PC-3 (cell line): ENCODE measurements around the gene MAP7D1.

Source experiments
- EZH2 ChIP-seq: fragments of 300-600 bp; sonication (generic); IDR thresholded peaks from one replicate; pipeline ENCODE4 v1.6.1; 2017; ENCODE audit warnings: antibody characterized with exemption, mild to moderate bottlenecking, low read length; ENCODE audit not compliant: unreplicated experiment
- EZH2phosphoT487 ChIP-seq: fragments of 300-600 bp; sonication (generic); IDR thresholded peaks from 2 replicates; pipeline ENCODE4 v1.6.1; 2018; ENCODE audit warnings: mild to moderate bottlenecking, antibody characterized with exemption, low read length, borderline replicate concordance
- TF ChIP-seq, protein P1 (sequence below): fragments of 300-600 bp; sonication (generic); conservative IDR thresholded peaks from 2 replicates; pipeline ENCODE4 v1.5.1; 2017; ENCODE audit warnings: antibody characterized with exemption, low read depth, mild to moderate bottlenecking, low read length

DNA sequence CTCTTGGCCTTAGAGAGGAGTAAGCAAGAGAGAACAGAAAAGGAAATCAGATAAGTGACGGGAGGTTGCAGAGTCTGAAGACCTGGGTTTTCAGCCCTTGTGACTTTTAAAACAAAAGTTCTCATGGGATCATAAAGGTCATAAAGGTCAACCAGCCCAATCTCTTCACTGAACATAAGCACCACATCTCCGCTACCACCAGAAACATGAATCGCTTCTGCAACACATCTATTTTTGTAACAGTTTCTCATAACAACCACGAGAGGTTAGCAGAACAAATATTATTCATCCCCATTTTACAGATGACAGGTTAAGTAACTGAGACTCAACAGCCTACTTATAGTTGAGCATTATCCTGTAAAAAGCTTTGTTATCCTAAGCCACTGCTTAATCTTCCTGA is 12.5 kb upstream of the MAP7D1 start:
- TF ChIP-seq EZH2 (no peak), EZH2phosphoT487 (no peak)
- TF ChIP-seq, protein P1, sequence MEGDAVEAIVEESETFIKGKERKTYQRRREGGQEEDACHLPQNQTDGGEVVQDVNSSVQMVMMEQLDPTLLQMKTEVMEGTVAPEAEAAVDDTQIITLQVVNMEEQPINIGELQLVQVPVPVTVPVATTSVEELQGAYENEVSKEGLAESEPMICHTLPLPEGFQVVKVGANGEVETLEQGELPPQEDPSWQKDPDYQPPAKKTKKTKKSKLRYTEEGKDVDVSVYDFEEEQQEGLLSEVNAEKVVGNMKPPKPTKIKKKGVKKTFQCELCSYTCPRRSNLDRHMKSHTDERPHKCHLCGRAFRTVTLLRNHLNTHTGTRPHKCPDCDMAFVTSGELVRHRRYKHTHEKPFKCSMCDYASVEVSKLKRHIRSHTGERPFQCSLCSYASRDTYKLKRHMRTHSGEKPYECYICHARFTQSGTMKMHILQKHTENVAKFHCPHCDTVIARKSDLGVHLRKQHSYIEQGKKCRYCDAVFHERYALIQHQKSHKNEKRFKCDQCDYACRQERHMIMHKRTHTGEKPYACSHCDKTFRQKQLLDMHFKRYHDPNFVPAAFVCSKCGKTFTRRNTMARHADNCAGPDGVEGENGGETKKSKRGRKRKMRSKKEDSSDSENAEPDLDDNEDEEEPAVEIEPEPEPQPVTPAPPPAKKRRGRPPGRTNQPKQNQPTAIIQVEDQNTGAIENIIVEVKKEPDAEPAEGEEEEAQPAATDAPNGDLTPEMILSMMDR: no peak
